ENCODE results near the gene UNC93A.

DNA sequence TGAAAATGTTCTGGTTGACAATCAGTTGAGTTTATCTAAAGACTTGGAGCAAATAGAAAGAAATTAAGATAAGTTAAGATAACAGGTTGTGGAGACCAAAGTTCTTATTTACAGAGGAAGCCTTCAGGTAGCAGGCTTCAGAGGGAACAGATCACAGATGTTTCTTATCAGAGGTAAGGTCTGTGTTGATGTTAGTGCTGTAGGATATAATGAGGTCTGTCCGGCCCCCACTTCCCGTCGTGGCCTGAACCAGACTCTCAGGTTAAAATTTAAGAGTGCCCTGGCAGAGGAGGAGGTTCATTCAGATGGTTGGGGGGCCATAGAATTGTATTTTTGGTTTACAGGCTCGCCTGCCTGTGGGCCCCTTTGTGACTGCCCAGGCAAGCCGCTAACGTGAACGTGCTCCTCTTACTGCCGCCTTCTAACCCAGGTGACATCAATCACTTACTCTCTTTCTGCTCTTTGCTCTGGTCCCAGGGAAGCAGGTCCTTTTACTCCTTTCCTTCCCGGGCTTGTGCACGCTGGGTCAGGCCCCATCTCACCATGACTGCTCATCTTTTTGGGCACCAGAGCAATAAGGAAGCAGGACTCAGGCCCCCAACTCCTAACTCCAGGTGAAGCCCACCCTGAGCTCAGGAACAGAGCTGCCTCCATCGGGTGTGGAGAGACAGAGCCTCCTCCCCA is 18.3 kb upstream of the UNC93A start:
- TF ChIP-seq, protein P1, sequence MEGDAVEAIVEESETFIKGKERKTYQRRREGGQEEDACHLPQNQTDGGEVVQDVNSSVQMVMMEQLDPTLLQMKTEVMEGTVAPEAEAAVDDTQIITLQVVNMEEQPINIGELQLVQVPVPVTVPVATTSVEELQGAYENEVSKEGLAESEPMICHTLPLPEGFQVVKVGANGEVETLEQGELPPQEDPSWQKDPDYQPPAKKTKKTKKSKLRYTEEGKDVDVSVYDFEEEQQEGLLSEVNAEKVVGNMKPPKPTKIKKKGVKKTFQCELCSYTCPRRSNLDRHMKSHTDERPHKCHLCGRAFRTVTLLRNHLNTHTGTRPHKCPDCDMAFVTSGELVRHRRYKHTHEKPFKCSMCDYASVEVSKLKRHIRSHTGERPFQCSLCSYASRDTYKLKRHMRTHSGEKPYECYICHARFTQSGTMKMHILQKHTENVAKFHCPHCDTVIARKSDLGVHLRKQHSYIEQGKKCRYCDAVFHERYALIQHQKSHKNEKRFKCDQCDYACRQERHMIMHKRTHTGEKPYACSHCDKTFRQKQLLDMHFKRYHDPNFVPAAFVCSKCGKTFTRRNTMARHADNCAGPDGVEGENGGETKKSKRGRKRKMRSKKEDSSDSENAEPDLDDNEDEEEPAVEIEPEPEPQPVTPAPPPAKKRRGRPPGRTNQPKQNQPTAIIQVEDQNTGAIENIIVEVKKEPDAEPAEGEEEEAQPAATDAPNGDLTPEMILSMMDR (IDR thresholded peaks at IDR 0.05; ENCODE audit: borderline replicate concordance, extremely low read depth, low read length, poor library complexity, severe bottlenecking), result no peak
- TF ChIP-seq EZH2 (IDR thresholded peaks at IDR 0.05; ENCODE audit: borderline replicate concordance, low read depth, low read length, severe bottlenecking), result no peak
